ENCODE results near the gene HACE1.
A peak's percentile ranks its signal among the peaks of the same experiment; 100 is the strongest.

GRCh38 chr6:104859225-104860146 lies at the start of gene HACE1:
- TF ChIP-seq CTCF (conservative IDR thresholded peaks at IDR 0.05; ENCODE audit: low read length), result 0 out of 2 replicates have a peak, but pooled peaks have one; percentile 17
- no peak for TF ChIP-seq EZH2phosphoT487 (IDR thresholded peaks at IDR 0.05; ENCODE audit: borderline replicate concordance)

Measured in Loucy (cell line).